Lung (tissue), 12 donors: ENCODE data around the gene TCEA3. TPM values are rescaled to one million over a fixed set of nuclear protein-coding genes. Genes with fewer than 3 reads are reported as not detected.
A peak's percentile ranks its signal among the peaks of the same experiment; 100 is the strongest.

Experiments
- ATAC-seq: fragments of 200-7000 bp; cut with Tn5 transposase; one replicate; pipeline ENCODE4 v1.9.1; 2020; ENCODE audit warnings: moderate number of reproducible peaks; ENCODE audit not compliant: insufficient read depth, low FRiP score
- DNase-seq, 3 donors: peaks; one replicate each; pipeline ENCODE4 v3.0.0-alpha.2; 2013 to 2017
- H3K27ac ChIP-seq, 2 donors: one replicate each; pipeline ENCODE4 v1.5.1; 2013; ENCODE audit warnings: mild to moderate bottlenecking in 2 of 2, moderate library complexity in 2 of 2, control low read depth in 1 of 2, inconsistent platforms in 1 of 2, low read depth in 1 of 2, low read length in 1 of 2
- H3K27me3 ChIP-seq, 3 donors: one replicate each; pipeline ENCODE4 v1.5.1; 2013; ENCODE audit warnings: low read length in 2 of 3; ENCODE audit not compliant: control insufficient read depth in 3 of 3, insufficient read depth in 3 of 3
- H3K36me3 ChIP-seq, 4 donors: one replicate each; pipeline ENCODE4 v1.5.1; 2013; ENCODE audit warnings: low read length in 4 of 4, mild to moderate bottlenecking in 1 of 4, moderate library complexity in 1 of 4; ENCODE audit not compliant: control insufficient read depth in 4 of 4, insufficient read depth in 4 of 4
- H3K4me1 ChIP-seq, 5 donors: one replicate each; pipeline ENCODE4 v1.5.1; 2013; ENCODE audit warnings: low read length in 5 of 5, mild to moderate bottlenecking in 2 of 5, moderate library complexity in 1 of 5; ENCODE audit not compliant: control insufficient read depth in 5 of 5, insufficient read depth in 5 of 5
- H3K4me3 ChIP-seq: one replicate; pipeline ENCODE4 v1.5.1; 2013; ENCODE audit warnings: mild to moderate bottlenecking, control low read depth, moderate library complexity
- H3K9ac ChIP-seq, 2 donors: one replicate each; pipeline ENCODE4 v1.5.1; 2013; ENCODE audit warnings: low read length in 2 of 2, control low read depth in 1 of 2; ENCODE audit not compliant: insufficient read depth in 1 of 2
- H3K9me3 ChIP-seq, 4 donors: one replicate each; pipeline ENCODE4 v1.5.1; 2013; ENCODE audit warnings: low read length in 3 of 4, mild to moderate bottlenecking in 1 of 4, moderate library complexity in 1 of 4; ENCODE audit not compliant: control insufficient read depth in 4 of 4, insufficient read depth in 3 of 4
- CTCF ChIP-seq: IDR thresholded peaks from 2 replicates; pipeline ENCODE4 v1.5.1; 2012; ENCODE audit warnings: mild to moderate bottlenecking; ENCODE audit errors: control extremely low read depth, extremely low read depth
- WGBS, 2 donors: extraction: QIAGEN DNeasy Blood & Tissue Kit; methylation state at CpG; one replicate each; pipeline ENCODE4 v1.1.7; 2013; 5-methylcytosine and 5-hydroxymethylcytosine counted together
- polyA plus RNA-seq, 2 donors: library from polyadenylated mRNA; stranded (reverse); fragments of 200-250 nt; gene quantifications; one replicate each; pipeline ENCODE4 v1.2.1, GENCODE V29; 2013
- total RNA-seq, 2 donors: library from RNA; depleted of rRNA in 1 of 2; stranded (reverse); fragments of >200 nt in 1 of 2; gene quantifications; one replicate each; pipeline ENCODE4 v1.2.1, GENCODE V29; 2014 to 2021
- donor health status: control.
- donor health status: control.
- donor health status: Bipolar disorder and iron deficiency.
- donor health status: healthy.
- donor health status: DM: yes; HTN: yes; CAD: no.

TCEA3 gene
- total and polyA plus RNA-seq, 4 donors, result 10.3 to 37.5 (median 29.9) TPM

- H3K9me3 ChIP-seq, result peaks cover 0 to 1% (median 0%) of the 10 kb centered on the region in 4 donors
- DNase-seq, result peak; percentile 73 to 86 (median 77)
- ATAC-seq, result peak; percentile 63
- WGBS, 2 donors, result 47 to 52% methylated on average over 7 of the region's 7 CpGs
- H3K4me3 ChIP-seq, result no peak overlapping the region
- H3K4me1 ChIP-seq, result peaks cover 0 to 11% (median 0%) of the 10 kb centered on the region in 5 donors
- peak overlapping the region; percentile 15 to 89 for H3K27ac ChIP-seq
- no peaks in the 10 kb centered on the region for H3K27me3 ChIP-seq
- H3K9ac ChIP-seq, result no peak overlapping the region
- TF ChIP-seq CTCF, result no peak
- peaks cover 0 to 5% (median 2%) of the 10 kb centered on the region in 4 donors for H3K36me3 ChIP-seq
Measured at GRCh38 chr1:23394684-23395083, 29.9 kb downstream of the TCEA3 start.

- H3K9ac ChIP-seq, result no peak overlapping the region
- H3K4me3 ChIP-seq, result no peak overlapping the region
- 78 to 86% methylated on average over 4 of the region's 4 CpGs for WGBS, 2 donors
- H3K27me3 ChIP-seq, result no peaks in the 10 kb centered on the region
- TF ChIP-seq CTCF, result no peak
- no peak for DNase-seq
- peaks cover 0 to 5% (median 2%) of the 10 kb centered on the region in 4 donors for H3K36me3 ChIP-seq
- peaks cover 0 to 11% (median 0%) of the 10 kb centered on the region in 5 donors for H3K4me1 ChIP-seq
- H3K27ac ChIP-seq, result peak overlapping the region; percentile 15 to 89
- H3K9me3 ChIP-seq, result peaks cover 0 to 1% (median 0%) of the 10 kb centered on the region in 4 donors
- ATAC-seq, result no peak
Measured at GRCh38 chr1:23394181-23394580, 30.4 kb downstream of the TCEA3 start.

GRCh38 chr1:23393706-23394105 is 30.8 kb downstream of the TCEA3 start:
- DNase-seq, result no peak
- WGBS, 2 donors, result 94 to 97% methylated on average over 15 of the region's 15 CpGs

More at GRCh38 chr1:23393706-23394105, 30.8 kb downstream of the TCEA3 start:
- Histone ChIP-seq H3K4me1 (peaks cover 0 to 11% (median 0%) of the 10 kb centered on the region in 5 donors), H3K27ac (peak overlapping the region in 1 of 2 donors; percentile 89), H3K9ac (no peak overlapping the region), H3K4me3 (no peak overlapping the region), H3K27me3 (no peaks in the 10 kb centered on the region), H3K9me3 (peaks cover 0 to 1% (median 0%) of the 10 kb centered on the region in 4 donors), H3K36me3 (peaks cover 0 to 5% (median 2%) of the 10 kb centered on the region in 4 donors)
- ATAC-seq, result peak; percentile 56
- no peak for TF ChIP-seq CTCF
